IMR-90 (cell line): Measurements from ENCODE around the gene XAB2. TPM values are rescaled to one million over a fixed set of nuclear protein-coding genes. Genes with fewer than 3 reads are reported as not detected.

Source experiments
- ATAC-seq: fragments of 200-7000 bp; cut with Tn5 transposase; 2 replicates; pipeline ENCODE4 v1.9.1; 2020; ENCODE audit warnings: low read depth, mild to moderate bottlenecking, moderate library complexity
- BruUV-seq: library from RNA; stranded (reverse); fragments of 400-500 nt; replicated peaks from 2 replicates; lab custom pipeline; 2021; lab: Mats Ljungman, UMichigan
- CTCF ChIA-PET: fragments of 300-600 bp; formaldehyde crosslinking; extraction: SDS; loops from one replicate; lab custom pipeline; 2021; ENCODE audit warnings: antibody characterized with exemption; lab: Yijun Ruan, JAX
- POLR2A ChIA-PET: fragments of 300-600 bp; sonication (Branson Sonifier 250); formaldehyde crosslinking; loops from one replicate; lab custom pipeline; 2022; ENCODE audit warnings: antibody characterized with exemption; ENCODE audit not compliant: unreplicated experiment; lab: Charles Lee
- DNase-seq: peaks from one replicate; pipeline ENCODE4 v3.0.0; 2013
- H2AFZ ChIP-seq: replicated peaks from 2 replicates; pipeline ENCODE3; 2013; ENCODE audit warnings: low read length, mild to moderate bottlenecking; ENCODE audit not compliant: poor library complexity
- H2AK5ac ChIP-seq: 2 replicates; pipeline ENCODE4 v1.6.1; 2013; ENCODE audit warnings: low read depth, low read length, inconsistent platforms
- H2AK9ac ChIP-seq: replicated peaks from 2 replicates; pipeline ENCODE3; 2013; ENCODE audit warnings: mild to moderate bottlenecking, low read depth, low read length, moderate library complexity; ENCODE audit not compliant: poor library complexity
- H2BK120ac ChIP-seq: 2 replicates; pipeline ENCODE4 v1.6.1; 2013; ENCODE audit warnings: low read depth, low read length, inconsistent platforms
- H2BK15ac ChIP-seq: 3 replicates; pipeline ENCODE4 v1.6.1; 2013; ENCODE audit warnings: low read depth, low read length, inconsistent platforms
- H2BK20ac ChIP-seq: 2 replicates; pipeline ENCODE4 v1.6.1; 2013; ENCODE audit warnings: low read depth, mild to moderate bottlenecking, inconsistent platforms, low read length, moderate library complexity
- H2BK5ac ChIP-seq: 2 replicates; pipeline ENCODE4 v1.6.1; 2013; ENCODE audit warnings: mild to moderate bottlenecking, low read depth, low read length, inconsistent platforms; ENCODE audit not compliant: poor library complexity, severe bottlenecking
- H3K14ac ChIP-seq: replicated peaks from 2 replicates; pipeline ENCODE4 v1.6.1; 2013; ENCODE audit warnings: low read depth, low read length, inconsistent platforms
- H3K18ac ChIP-seq: 2 replicates; pipeline ENCODE4 v1.6.1; 2013; ENCODE audit warnings: low read depth, low read length, control low read depth
- H3K23ac ChIP-seq: 2 replicates; pipeline ENCODE4 v1.6.1; 2013; ENCODE audit warnings: low read depth, low read length, inconsistent platforms
- H3K27ac ChIP-seq: 2 replicates; pipeline ENCODE4 v1.5.1; 2013; ENCODE audit warnings: mild to moderate bottlenecking, control low read depth, low read length; ENCODE audit not compliant: insufficient read depth
- H3K27me3 ChIP-seq: 2 replicates; pipeline ENCODE4 v1.6.1; 2013; ENCODE audit warnings: low read length; ENCODE audit not compliant: control insufficient read depth, insufficient read depth
- H3K36me3 ChIP-seq: 2 replicates; pipeline ENCODE4 v1.6.1; 2013; ENCODE audit warnings: low read length, mixed read lengths; ENCODE audit not compliant: control insufficient read depth, insufficient read depth
- H3K4ac ChIP-seq: 2 replicates; pipeline ENCODE4 v1.6.1; 2013; ENCODE audit warnings: low read depth, low read length, inconsistent platforms
- H3K4me1 ChIP-seq: 2 replicates; pipeline ENCODE4 v1.6.1; 2013; ENCODE audit warnings: low read length, mixed read lengths; ENCODE audit not compliant: control insufficient read depth, insufficient read depth
- H3K4me2 ChIP-seq: 2 replicates; pipeline ENCODE4 v1.6.1; 2013; ENCODE audit warnings: low read depth, mild to moderate bottlenecking, control low read depth, low read length, moderate library complexity
- H3K4me3 ChIP-seq: 2 replicates; pipeline ENCODE4 v1.5.1; 2013; ENCODE audit warnings: low read depth, mild to moderate bottlenecking, control low read depth, low read length, moderate library complexity; ENCODE audit not compliant: insufficient read depth
- H3K56ac ChIP-seq: 2 replicates; pipeline ENCODE4 v1.6.1; 2013; ENCODE audit warnings: low read length, inconsistent platforms; ENCODE audit not compliant: insufficient read depth; ENCODE audit errors: extremely low read depth
- H3K79me1 ChIP-seq, 2 experiments: 2 replicates each; pipeline ENCODE4 v1.6.1; 2013; ENCODE audit warnings: low read length in 2 of 2, inconsistent platforms in 1 of 2, low read depth in 1 of 2
- H3K9ac ChIP-seq: 2 replicates; pipeline ENCODE4 v1.6.1; 2013; ENCODE audit warnings: low read depth, low read length, control low read depth
- H3K9me1 ChIP-seq: 2 replicates; pipeline ENCODE4 v1.6.1; 2013; ENCODE audit warnings: low read length, inconsistent platforms; ENCODE audit not compliant: insufficient read depth
- H3K9me3 ChIP-seq: 2 replicates; pipeline ENCODE4 v1.6.1; 2013; ENCODE audit warnings: low read length; ENCODE audit not compliant: control insufficient read depth, insufficient read depth
- H4K20me1 ChIP-seq: 2 replicates; pipeline ENCODE4 v1.6.1; 2013; ENCODE audit warnings: low read length, inconsistent platforms; ENCODE audit not compliant: insufficient read depth
- H4K5ac ChIP-seq: 2 replicates; pipeline ENCODE4 v1.6.1; 2013; ENCODE audit warnings: mild to moderate bottlenecking, low read depth, low read length, control low read depth
- H4K8ac ChIP-seq, 2 experiments: 2 replicates each; pipeline ENCODE4 v1.6.1; 2013; ENCODE audit warnings: low read depth in 2 of 2, low read length in 2 of 2, control low read depth in 1 of 2, inconsistent platforms in 1 of 2
- H4K91ac ChIP-seq: 2 replicates; pipeline ENCODE4 v1.6.1; 2013; ENCODE audit warnings: low read depth, low read length, inconsistent platforms; ENCODE audit not compliant: insufficient read depth
- BHLHE40 ChIP-seq: fragments of 150-350 bp; IDR thresholded peaks from 2 replicates; pipeline ENCODE4 v1.6.1; 2016; ENCODE audit warnings: mild to moderate bottlenecking, low read depth, low read length
- CEBPB ChIP-seq: IDR thresholded peaks from 2 replicates; pipeline ENCODE4 v1.6.1; 2012; ENCODE audit warnings: low read depth, low read length, improper control_type of control experiment
- CHD1 ChIP-seq: IDR thresholded peaks from 2 replicates; pipeline ENCODE4 v1.6.1; 2012; ENCODE audit warnings: low read depth, low read length, improper control_type of control experiment
- FOS ChIP-seq: fragments of 150-350 bp; IDR thresholded peaks from 2 replicates; pipeline ENCODE4 v1.6.1; 2016; ENCODE audit warnings: low read depth, low read length
- MAFK ChIP-seq: IDR thresholded peaks from 2 replicates; pipeline ENCODE4 v1.6.1; 2012; ENCODE audit warnings: low read depth, low read length, improper control_type of control experiment
- MAZ ChIP-seq: IDR thresholded peaks from 2 replicates; pipeline ENCODE4 v1.6.1; 2012; ENCODE audit warnings: low read depth, mild to moderate bottlenecking, low read length, improper control_type of control experiment, moderate library complexity, borderline replicate concordance
- MXI1 ChIP-seq: IDR thresholded peaks from 2 replicates; pipeline ENCODE4 v1.6.1; 2012; ENCODE audit warnings: low read depth, mild to moderate bottlenecking, low read length, moderate library complexity, borderline replicate concordance
- NFE2L2 ChIP-seq: fragments of 150-350 bp; IDR thresholded peaks from 2 replicates; pipeline ENCODE4 v1.6.1; 2016; ENCODE audit warnings: low read depth, mild to moderate bottlenecking, low read length
- POLR2A ChIP-seq: IDR thresholded peaks from 2 replicates; pipeline ENCODE4 v1.6.1; 2012; ENCODE audit warnings: mild to moderate bottlenecking, low read depth, low read length
- RAD21 ChIP-seq: IDR thresholded peaks from 2 replicates; pipeline ENCODE4 v1.6.1; 2012; ENCODE audit warnings: low read length, improper control_type of control experiment
- RCOR1 ChIP-seq: IDR thresholded peaks from 2 replicates; pipeline ENCODE4 v1.6.1; 2012; ENCODE audit warnings: mild to moderate bottlenecking, low read length, improper control_type of control experiment; ENCODE audit not compliant: insufficient replicate concordance
- RFX5 ChIP-seq: IDR thresholded peaks from 2 replicates; pipeline ENCODE4 v1.8.0; 2012; ENCODE audit warnings: low read depth, mild to moderate bottlenecking, low read length, moderate library complexity
- SMC3 ChIP-seq: fragments of 150-350 bp; IDR thresholded peaks from 2 replicates; pipeline ENCODE4 v1.6.1; 2016; ENCODE audit warnings: low read depth, mild to moderate bottlenecking, antibody characterized with exemption, low read length, moderate library complexity
- WGBS, 2 experiments: methylation state at CpG; one replicate each; pipeline versions ENCODE4 v1.1.5 to v1.1.7; 2013; ENCODE audit warnings: missing lambda C conversion rate in 2 of 2; ENCODE audit not compliant: insufficient read length in 1 of 2; ENCODE audit errors: extremely low coverage in 2 of 2; 5-methylcytosine and 5-hydroxymethylcytosine counted together
- dilution Hi-C: fragments of 300-500 bp; cut with HindIII; formaldehyde crosslinking; loops from one replicate; pipeline ENCODE4 v1.14.3; 2018; ENCODE audit warnings: low sequenced_read_pairs; ENCODE audit not compliant: unreplicated experiment
- in situ Hi-C: fragments of 300-500 bp; cut with MboI; formaldehyde crosslinking; loops from 3 replicates; pipeline ENCODE4 v1.14.3; 2019; ENCODE audit warnings: low sequenced_read_pairs, inconsistent platforms, mixed read lengths
- intact Hi-C: fragments of 100-400 bp; cut with micrococcal nuclease; formaldehyde crosslinking; loops from 2 replicates; pipeline ENCODE4 v1.10.0; 2022
- polyA plus RNA-seq, 3 experiments: library from polyadenylated mRNA; depleted of rRNA; stranded (reverse); fragments of >200 nt; gene quantifications; 2 replicates each; pipeline ENCODE4 v1.2.3, GENCODE V29; 2012; ENCODE audit warnings: low replicate concordance in 1 of 3
- total RNA-seq: library from RNA; depleted of rRNA; stranded (reverse); fragments of >200 nt; gene quantifications from 2 replicates; pipeline ENCODE4 v1.2.3, GENCODE V29; 2012
- TF ChIP-seq, protein P1 (sequence below): conservative IDR thresholded peaks from 2 replicates; pipeline ENCODE4 v1.5.1; 2012; ENCODE audit warnings: mild to moderate bottlenecking, low read depth, low read length, improper control_type of control experiment
- TF ChIP-seq, protein P2 (sequence below): fragments of 150-350 bp; IDR thresholded peaks from 2 replicates; pipeline ENCODE4 v1.6.1; 2016; ENCODE audit warnings: low read depth, mild to moderate bottlenecking, low read length, moderate library complexity, borderline replicate concordance
- TF ChIP-seq, protein P3 (sequence below): fragments of 150-350 bp; IDR thresholded peaks from 2 replicates; pipeline ENCODE4 v1.6.1; 2017; ENCODE audit warnings: mild to moderate bottlenecking, antibody characterized with exemption, low read length, low read depth

XAB2 gene
- total and polyA plus RNA-seq, 2 of the 4 experiments (the other 2 are of a cell fraction): 29.9 to 34.4 TPM

DNA sequence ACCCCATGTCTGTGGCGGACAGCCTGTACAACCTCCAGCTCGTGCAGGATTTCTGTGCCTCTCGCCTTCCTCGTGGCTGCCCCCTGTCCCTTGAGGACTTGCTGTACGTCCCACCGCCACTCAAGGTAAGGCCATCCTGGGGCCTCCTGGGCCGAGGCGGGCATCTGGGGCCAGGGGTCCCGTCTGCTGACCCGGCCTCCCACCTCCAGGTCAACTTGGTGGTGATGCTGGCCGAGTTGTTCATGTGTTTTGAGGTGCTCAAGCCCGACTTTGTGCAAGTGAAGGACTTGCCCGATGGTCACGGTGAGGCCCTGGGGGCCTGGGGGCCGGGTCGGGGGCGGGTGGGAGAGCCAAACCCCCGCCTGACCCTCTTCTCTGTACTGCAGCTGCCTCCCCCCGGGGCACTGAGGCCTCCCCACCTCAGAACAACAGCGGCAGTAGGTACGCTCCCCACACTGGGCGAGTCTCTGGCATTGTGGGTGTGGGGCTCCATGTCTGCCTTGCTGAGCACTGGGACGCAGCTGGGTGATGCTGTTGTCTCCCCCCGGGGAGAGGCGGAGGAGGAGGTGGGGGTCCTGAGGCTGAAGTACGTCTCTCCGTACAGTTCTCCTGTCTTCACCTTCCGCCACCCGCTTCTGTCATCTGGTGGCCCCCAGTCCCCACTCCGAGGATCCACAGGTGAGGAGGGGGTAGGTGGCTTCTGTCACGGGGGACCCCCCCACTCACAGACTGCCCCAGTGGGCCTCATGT is 18.7 kb downstream of the XAB2 start:
- H2AK9ac ChIP-seq: no peak overlapping the region
- H2BK20ac ChIP-seq: no peak overlapping the region
- H2BK5ac ChIP-seq: no peak overlapping the region
- H3K14ac ChIP-seq: no peak overlapping the region
- no peak overlapping the region for H3K27ac ChIP-seq
- dilution Hi-C loops: no loop called here
- H3K4me3 ChIP-seq: no peak overlapping the region
- ChIA-PET CTCF (no interaction called here), POLR2A (no interaction called here)
- H3K9me1 ChIP-seq: no peaks in the 10 kb centered on the region
- H3K56ac ChIP-seq: no peak overlapping the region
- H3K36me3 ChIP-seq: no peaks in the 10 kb centered on the region
- intact Hi-C loops: no loop called here
- BruUV-seq: no TSS peak
- no peaks in the 10 kb centered on the region; the same call in 1 of the 2 replicates for H3K27me3 ChIP-seq
- ATAC-seq (no peak), DNase-seq (no peak)
- no peak overlapping the region for H3K23ac ChIP-seq
- no peaks in the 10 kb centered on the region for H3K9me3 ChIP-seq
- no peaks in the 10 kb centered on the region for H3K4me1 ChIP-seq
- no peak overlapping the region for H3K18ac ChIP-seq
- H3K9ac ChIP-seq: no peak overlapping the region
- H4K5ac ChIP-seq: no peak overlapping the region
- H2BK15ac ChIP-seq: no peak overlapping the region
- no peak overlapping the region for H3K4me2 ChIP-seq
- H4K20me1 ChIP-seq: no peaks in the 10 kb centered on the region
- TF ChIP-seq, protein P1, sequence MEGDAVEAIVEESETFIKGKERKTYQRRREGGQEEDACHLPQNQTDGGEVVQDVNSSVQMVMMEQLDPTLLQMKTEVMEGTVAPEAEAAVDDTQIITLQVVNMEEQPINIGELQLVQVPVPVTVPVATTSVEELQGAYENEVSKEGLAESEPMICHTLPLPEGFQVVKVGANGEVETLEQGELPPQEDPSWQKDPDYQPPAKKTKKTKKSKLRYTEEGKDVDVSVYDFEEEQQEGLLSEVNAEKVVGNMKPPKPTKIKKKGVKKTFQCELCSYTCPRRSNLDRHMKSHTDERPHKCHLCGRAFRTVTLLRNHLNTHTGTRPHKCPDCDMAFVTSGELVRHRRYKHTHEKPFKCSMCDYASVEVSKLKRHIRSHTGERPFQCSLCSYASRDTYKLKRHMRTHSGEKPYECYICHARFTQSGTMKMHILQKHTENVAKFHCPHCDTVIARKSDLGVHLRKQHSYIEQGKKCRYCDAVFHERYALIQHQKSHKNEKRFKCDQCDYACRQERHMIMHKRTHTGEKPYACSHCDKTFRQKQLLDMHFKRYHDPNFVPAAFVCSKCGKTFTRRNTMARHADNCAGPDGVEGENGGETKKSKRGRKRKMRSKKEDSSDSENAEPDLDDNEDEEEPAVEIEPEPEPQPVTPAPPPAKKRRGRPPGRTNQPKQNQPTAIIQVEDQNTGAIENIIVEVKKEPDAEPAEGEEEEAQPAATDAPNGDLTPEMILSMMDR: no peak
- no peak for TF ChIP-seq RAD21
- TF ChIP-seq SMC3: no peak
- TF ChIP-seq, protein P2, sequence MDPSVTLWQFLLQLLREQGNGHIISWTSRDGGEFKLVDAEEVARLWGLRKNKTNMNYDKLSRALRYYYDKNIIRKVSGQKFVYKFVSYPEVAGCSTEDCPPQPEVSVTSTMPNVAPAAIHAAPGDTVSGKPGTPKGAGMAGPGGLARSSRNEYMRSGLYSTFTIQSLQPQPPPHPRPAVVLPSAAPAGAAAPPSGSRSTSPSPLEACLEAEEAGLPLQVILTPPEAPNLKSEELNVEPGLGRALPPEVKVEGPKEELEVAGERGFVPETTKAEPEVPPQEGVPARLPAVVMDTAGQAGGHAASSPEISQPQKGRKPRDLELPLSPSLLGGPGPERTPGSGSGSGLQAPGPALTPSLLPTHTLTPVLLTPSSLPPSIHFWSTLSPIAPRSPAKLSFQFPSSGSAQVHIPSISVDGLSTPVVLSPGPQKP: no peak
- TF ChIP-seq BHLHE40: no peak
- TF ChIP-seq MAZ: no peak
- TF ChIP-seq, protein P3, sequence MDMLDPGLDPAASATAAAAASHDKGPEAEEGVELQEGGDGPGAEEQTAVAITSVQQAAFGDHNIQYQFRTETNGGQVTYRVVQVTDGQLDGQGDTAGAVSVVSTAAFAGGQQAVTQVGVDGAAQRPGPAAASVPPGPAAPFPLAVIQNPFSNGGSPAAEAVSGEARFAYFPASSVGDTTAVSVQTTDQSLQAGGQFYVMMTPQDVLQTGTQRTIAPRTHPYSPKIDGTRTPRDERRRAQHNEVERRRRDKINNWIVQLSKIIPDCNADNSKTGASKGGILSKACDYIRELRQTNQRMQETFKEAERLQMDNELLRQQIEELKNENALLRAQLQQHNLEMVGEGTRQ: no peak
- no peak for TF ChIP-seq MXI1
- TF ChIP-seq CEBPB: no peak
- no peak for TF ChIP-seq RFX5
- no peak for TF ChIP-seq MAFK
- no peak for TF ChIP-seq CHD1
- TF ChIP-seq FOS: no peak
- no peak for TF ChIP-seq RCOR1
- no peak for TF ChIP-seq POLR2A
- no peak for TF ChIP-seq NFE2L2
- in situ Hi-C loops: no loop called here
- H4K8ac ChIP-seq: no peak overlapping the region
- H2BK120ac ChIP-seq: no peak overlapping the region
- WGBS, 2 experiments: 79% methylated on average over 4 of the region's 31 CpGs; no CpG with 5 or more reads in 1 of the 2 experiments
- no peaks in the 10 kb centered on the region for H3K79me1 ChIP-seq
- H4K91ac ChIP-seq: no peak overlapping the region
- no peak overlapping the region for H2AFZ ChIP-seq
- H2AK5ac ChIP-seq: no peak overlapping the region
- H3K4ac ChIP-seq: no peak overlapping the region
